SK-N-SH (cell line): ENCODE results near the gene PMEPA1.
A peak's percentile ranks its signal among the peaks of the same experiment; 100 is the strongest.

Experiments
- CTCF ChIP-seq: fragments of 200-600 bp; sonication (generic); IDR thresholded peaks from 2 replicates; pipeline ENCODE4 v1.6.1; 2017; ENCODE audit warnings: antibody characterized with exemption, mild to moderate bottlenecking, moderate library complexity
- EP300 ChIP-seq, 2 experiments: IDR thresholded peaks; 2 replicates each; pipeline versions ENCODE4 v1.4.0 to v1.6.1; 2012; ENCODE audit warnings: borderline replicate concordance in 1 of 2, low read depth in 1 of 2, low read length in 1 of 2
- GABPA ChIP-seq: IDR thresholded peaks from 2 replicates; pipeline ENCODE4 v1.4.0; 2012; ENCODE audit warnings: low read depth, mild to moderate bottlenecking
- MAX ChIP-seq: IDR thresholded peaks from 2 replicates; pipeline ENCODE4 v1.4.0; 2012; ENCODE audit warnings: low read depth
- RAD21 ChIP-seq: IDR thresholded peaks from 2 replicates; pipeline ENCODE4 v1.6.1; 2012; ENCODE audit warnings: mild to moderate bottlenecking, low read length
- REST ChIP-seq: IDR thresholded peaks from 2 replicates; pipeline ENCODE4 v1.6.1; 2012; ENCODE audit warnings: mild to moderate bottlenecking, low read depth, low read length, moderate library complexity
- SMC3 ChIP-seq: IDR thresholded peaks from 2 replicates; pipeline ENCODE4 v1.6.1; 2012; ENCODE audit warnings: low read depth, low read length, improper control_type of control experiment
- TAF1 ChIP-seq: IDR thresholded peaks from 2 replicates; pipeline ENCODE4 v1.6.1; 2012; ENCODE audit warnings: low read depth, mild to moderate bottlenecking, low read length, moderate library complexity, borderline replicate concordance
- TEAD4 ChIP-seq: IDR thresholded peaks from 2 replicates; pipeline ENCODE4 v1.4.0; 2012; ENCODE audit warnings: mild to moderate bottlenecking, borderline replicate concordance; ENCODE audit not compliant: insufficient read depth
- ZBTB33 ChIP-seq: IDR thresholded peaks from 2 replicates; pipeline ENCODE4 v1.4.0; 2012; ENCODE audit warnings: low read depth, borderline replicate concordance

- TF ChIP-seq REST (no peak), SMC3 (no peak), TAF1 (no peak), CTCF (no peak), EP300 (IDR thresholded peaks at IDR 0.05; ENCODE audit: borderline replicate concordance in 1 of 2, low read depth in 1 of 2, low read length in 1 of 2) (0 out of 4 replicates have a peak, but pooled peaks of 1 of the 2 experiments have one; percentile 25), GABPA (no peak), TEAD4 (no peak), RAD21 (no peak), ZBTB33 (no peak), MAX (no peak)
Measured at GRCh38 chr20:57682184-57683101, 27.4 kb downstream of the PMEPA1 start.
